Osteocyte (in vitro differentiated cells): Measurements from ENCODE around the gene VPS4A. TPM values are rescaled to one million over a fixed set of nuclear protein-coding genes. Genes with fewer than 3 reads are reported as not detected.

Experiments
- DNase-seq: peaks from one replicate; pipeline ENCODE4 v3.0.0; 2021; ENCODE audit warnings: mixed read lengths; ENCODE audit not compliant: unreplicated experiment; ENCODE audit errors: extremely low spot score
- H3K27ac Mint-ChIP-seq: one replicate; pipeline ENCODE4 v1.8.0; 2021; ENCODE audit warnings: mild to moderate bottlenecking, mixed read lengths; ENCODE audit not compliant: unreplicated experiment
- H3K27me3 Mint-ChIP-seq: one replicate; pipeline ENCODE4 v1.8.0; 2021; ENCODE audit warnings: mixed read lengths; ENCODE audit not compliant: unreplicated experiment
- H3K36me3 Mint-ChIP-seq: one replicate; pipeline ENCODE4 v1.8.0; 2021; ENCODE audit warnings: mixed read lengths; ENCODE audit not compliant: unreplicated experiment
- H3K4me1 Mint-ChIP-seq: one replicate; pipeline ENCODE4 v1.8.0; 2021; ENCODE audit warnings: mixed read lengths; ENCODE audit not compliant: unreplicated experiment
- H3K4me3 Mint-ChIP-seq: one replicate; pipeline ENCODE4 v1.8.0; 2021; ENCODE audit warnings: mild to moderate bottlenecking, moderate library complexity, mixed read lengths; ENCODE audit not compliant: unreplicated experiment
- H3K9me3 Mint-ChIP-seq: one replicate; pipeline ENCODE4 v1.8.0; 2021; ENCODE audit warnings: mixed read lengths; ENCODE audit not compliant: unreplicated experiment
- CTCF ChIP-seq: fragments of 200-600 bp; sonication (generic); IDR thresholded peaks from 2 replicates; pipeline ENCODE4 v1.5.0; 2021; ENCODE audit warnings: antibody characterized with exemption, mild to moderate bottlenecking, moderate library complexity
- total RNA-seq: library from RNA; stranded (reverse); gene quantifications from 2 replicates; pipeline ENCODE4 v1.2.1, GENCODE V29; 2021

The VPS4A gene
- total RNA-seq, 1 donor from 2014 or later = 34.7 TPM

- no peak for DNase-seq
- peaks cover 6% of the 10 kb centered on the region for H3K36me3 Mint-ChIP-seq
Measured at GRCh38 chr16:69273009-69273408, 38.1 kb upstream of the VPS4A start.

GRCh38 chr16:69274699-69275235 lies 36.4 kb upstream of the VPS4A start:
- H3K27ac Mint-ChIP-seq = peak overlapping the region; percentile 82
- no peak for DNase-seq
- H3K27me3 Mint-ChIP-seq = no peaks in the 10 kb centered on the region
- peaks cover 63% of the 10 kb centered on the region for H3K4me1 Mint-ChIP-seq
- peaks cover 4% of the 10 kb centered on the region for H3K9me3 Mint-ChIP-seq
- no peak overlapping the region for H3K4me3 Mint-ChIP-seq
- TF ChIP-seq CTCF = no peak
- H3K36me3 Mint-ChIP-seq = peaks cover 6% of the 10 kb centered on the region

More at GRCh38 chr16:69273009-69273408, 38.1 kb upstream of the VPS4A start:
- no peak for TF ChIP-seq CTCF
- H3K27ac Mint-ChIP-seq = peak overlapping the region; percentile 88
- H3K4me3 Mint-ChIP-seq = no peak overlapping the region
- peaks cover 62% of the 10 kb centered on the region for H3K4me1 Mint-ChIP-seq
- peaks cover 4% of the 10 kb centered on the region for H3K9me3 Mint-ChIP-seq
- no peaks in the 10 kb centered on the region for H3K27me3 Mint-ChIP-seq

GRCh38 chr16:69276148-69277115 lies 34.7 kb upstream of the VPS4A start:
- Mint-ChIP-seq H3K27ac (peak overlapping the region; percentile 82), H3K27me3 (no peaks in the 10 kb centered on the region), H3K9me3 (peaks cover 4% of the 10 kb centered on the region), H3K4me1 (peaks cover 52% of the 10 kb centered on the region), H3K36me3 (peaks cover 6% of the 10 kb centered on the region), H3K4me3 (peak overlapping the region; percentile 51)
- TF ChIP-seq CTCF = no peak
- DNase-seq = peak; percentile 86

- H3K36me3 Mint-ChIP-seq = peaks cover 3% of the 10 kb centered on the region
- H3K27ac Mint-ChIP-seq = peak overlapping the region; percentile 82
- no peaks in the 10 kb centered on the region for H3K27me3 Mint-ChIP-seq
- peaks cover 4% of the 10 kb centered on the region for H3K9me3 Mint-ChIP-seq
- H3K4me3 Mint-ChIP-seq = no peak overlapping the region
- no peak for DNase-seq
- H3K4me1 Mint-ChIP-seq = peaks cover 49% of the 10 kb centered on the region
- no peak for TF ChIP-seq CTCF
Measured at GRCh38 chr16:69277413-69277812, 33.7 kb upstream of the VPS4A start.

- peaks cover 5% of the 10 kb centered on the region for H3K4me1 Mint-ChIP-seq
- DNase-seq = no peak
- TF ChIP-seq CTCF = no peak
- peak overlapping the region; percentile 45 for H3K27ac Mint-ChIP-seq
- H3K4me3 Mint-ChIP-seq = no peak overlapping the region
- H3K27me3 Mint-ChIP-seq = no peaks in the 10 kb centered on the region
- H3K9me3 Mint-ChIP-seq = no peaks in the 10 kb centered on the region
- peaks cover 3% of the 10 kb centered on the region for H3K36me3 Mint-ChIP-seq
Measured at GRCh38 chr16:69283851-69284250, 27.3 kb upstream of the VPS4A start.
